ENCODE measurements around the gene FLT3.

DNA sequence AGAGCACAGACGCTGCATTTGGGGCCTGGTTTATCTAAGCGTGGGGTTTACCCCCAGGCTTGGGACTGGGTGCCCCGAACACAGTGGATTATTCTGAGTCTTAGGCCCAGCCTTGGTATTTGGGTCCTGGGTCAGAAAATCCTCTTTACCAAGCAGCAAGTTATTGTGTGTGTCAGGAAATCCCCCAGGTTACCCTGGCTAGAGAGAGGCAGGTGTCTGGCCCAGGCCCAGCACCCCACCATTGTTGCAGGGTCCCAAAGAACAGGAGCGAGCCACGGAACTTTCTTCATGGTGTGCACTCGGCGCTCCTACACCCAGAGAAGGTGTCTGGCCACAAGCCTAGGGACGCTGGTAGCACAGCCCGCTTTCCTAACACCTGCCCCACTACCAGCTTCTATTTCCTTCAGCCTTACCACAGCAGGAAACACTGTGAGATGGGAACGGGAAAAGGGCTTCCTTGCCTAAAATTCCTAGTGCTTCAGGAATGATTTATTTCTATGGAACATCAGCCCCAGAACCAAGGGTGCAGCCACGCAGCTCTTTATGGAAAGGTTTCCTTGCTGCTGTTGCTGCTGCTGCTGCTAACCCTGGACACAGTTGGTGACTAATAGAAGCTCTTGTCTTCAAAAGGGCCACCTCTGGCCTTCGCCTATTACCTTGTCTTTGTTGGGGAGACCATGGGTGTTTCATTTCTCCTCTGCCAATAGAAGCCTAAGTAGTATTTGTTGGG is 123.8 kb downstream of the FLT3 start:
- TF ChIP-seq, protein P1, sequence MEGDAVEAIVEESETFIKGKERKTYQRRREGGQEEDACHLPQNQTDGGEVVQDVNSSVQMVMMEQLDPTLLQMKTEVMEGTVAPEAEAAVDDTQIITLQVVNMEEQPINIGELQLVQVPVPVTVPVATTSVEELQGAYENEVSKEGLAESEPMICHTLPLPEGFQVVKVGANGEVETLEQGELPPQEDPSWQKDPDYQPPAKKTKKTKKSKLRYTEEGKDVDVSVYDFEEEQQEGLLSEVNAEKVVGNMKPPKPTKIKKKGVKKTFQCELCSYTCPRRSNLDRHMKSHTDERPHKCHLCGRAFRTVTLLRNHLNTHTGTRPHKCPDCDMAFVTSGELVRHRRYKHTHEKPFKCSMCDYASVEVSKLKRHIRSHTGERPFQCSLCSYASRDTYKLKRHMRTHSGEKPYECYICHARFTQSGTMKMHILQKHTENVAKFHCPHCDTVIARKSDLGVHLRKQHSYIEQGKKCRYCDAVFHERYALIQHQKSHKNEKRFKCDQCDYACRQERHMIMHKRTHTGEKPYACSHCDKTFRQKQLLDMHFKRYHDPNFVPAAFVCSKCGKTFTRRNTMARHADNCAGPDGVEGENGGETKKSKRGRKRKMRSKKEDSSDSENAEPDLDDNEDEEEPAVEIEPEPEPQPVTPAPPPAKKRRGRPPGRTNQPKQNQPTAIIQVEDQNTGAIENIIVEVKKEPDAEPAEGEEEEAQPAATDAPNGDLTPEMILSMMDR (IDR thresholded peaks at IDR 0.05; ENCODE audit: insufficient read depth, low read length, poor library complexity, severe bottlenecking) = no peak
- no peak for TF ChIP-seq EZH2phosphoT487 (conservative IDR thresholded peaks at IDR 0.05; ENCODE audit: low read length)
